WTC11 (cell line): ENCODE measurements around the gene AIP. TPM values are rescaled to one million over a fixed set of nuclear protein-coding genes. Genes with fewer than 3 reads are reported as not detected.

Experiments
- ATAC-seq: fragments of 200-7000 bp; cut with Tn5 transposase; 2 replicates; pipeline ENCODE4 v1.10.0; 2021; ENCODE audit warnings: mild to moderate bottlenecking, moderate library complexity
- CTCF ChIA-PET: fragments of 300-600 bp; sonication (Branson Sonifier 250); formaldehyde crosslinking; loops from one replicate; lab custom pipeline; 2021; ENCODE audit warnings: antibody characterized with exemption; lab: Charles Lee
- POLR2A ChIA-PET: fragments of 350-600 bp; sonication (Branson Sonifier 250); formaldehyde crosslinking; loops from one replicate; lab custom pipeline; 2021; ENCODE audit warnings: antibody characterized with exemption; lab: Charles Lee
- DNase-seq: peaks from one replicate; pipeline ENCODE4 v3.0.0; 2021; ENCODE audit warnings: low spot score
- H3K27ac Mint-ChIP-seq: 2 replicates; pipeline ENCODE4 v1.8.0; 2021; ENCODE audit warnings: mixed read lengths
- H3K27me3 Mint-ChIP-seq: 2 replicates; pipeline ENCODE4 v1.8.0; 2021; ENCODE audit warnings: low read depth, mild to moderate bottlenecking, moderate library complexity, mixed read lengths
- H3K36me3 Mint-ChIP-seq: 2 replicates; pipeline ENCODE4 v1.8.0; 2021; ENCODE audit warnings: mixed read lengths
- H3K4me1 Mint-ChIP-seq: 2 replicates; pipeline ENCODE4 v1.8.0; 2022; ENCODE audit warnings: mixed read lengths
- H3K4me3 Mint-ChIP-seq: 2 replicates; pipeline ENCODE4 v1.8.0; 2021; ENCODE audit warnings: mild to moderate bottlenecking, moderate library complexity, mixed read lengths
- H3K9me3 Mint-ChIP-seq: 2 replicates; pipeline ENCODE4 v1.8.0; 2021; ENCODE audit warnings: mixed read lengths
- AFF4 ChIP-seq: sonication (generic); formaldehyde crosslinking; IDR thresholded peaks from 2 replicates; pipeline ENCODE4 v1.8.1; 2023; ENCODE audit warnings: mild to moderate bottlenecking, missing genetic modification reagents, borderline replicate concordance
- ATF6 ChIP-seq: sonication (generic); formaldehyde crosslinking; IDR thresholded peaks from 2 replicates; pipeline ENCODE4 v1.8.1; 2023; ENCODE audit warnings: mild to moderate bottlenecking, missing genetic modification reagents
- CBFB ChIP-seq: sonication (generic); formaldehyde crosslinking; IDR thresholded peaks from 2 replicates; pipeline ENCODE4 v1.8.1; 2022; ENCODE audit warnings: mild to moderate bottlenecking, low read depth, missing genetic modification reagents
- E2F4 ChIP-seq: sonication (generic); formaldehyde crosslinking; IDR thresholded peaks from 2 replicates; pipeline ENCODE4 v1.8.1; 2022; ENCODE audit warnings: low read depth, mild to moderate bottlenecking, moderate library complexity, missing genetic modification reagents, borderline replicate concordance
- EMX1 ChIP-seq: fragments of 250-450 bp; sonication (Bioruptor Pico); IDR thresholded peaks from 2 replicates; pipeline ENCODE4 v1.8.0; 2021; ENCODE audit warnings: mild to moderate bottlenecking
- GRHL2 ChIP-seq: fragments of 250-450 bp; sonication (Bioruptor Pico); IDR thresholded peaks from 2 replicates; pipeline ENCODE4 v1.8.0; 2022; ENCODE audit warnings: mild to moderate bottlenecking, moderate library complexity; ENCODE audit not compliant: insufficient replicate concordance, severe bottlenecking
- HMGXB4 ChIP-seq: sonication (generic); formaldehyde crosslinking; IDR thresholded peaks from 2 replicates; pipeline ENCODE4 v1.8.1; 2023; ENCODE audit warnings: mild to moderate bottlenecking, moderate library complexity, missing genetic modification reagents
- IRF2 ChIP-seq: sonication (generic); formaldehyde crosslinking; IDR thresholded peaks from 2 replicates; pipeline ENCODE4 v1.8.0; 2022; ENCODE audit warnings: low read depth, missing genetic modification reagents, borderline replicate concordance
- NFE2L1 ChIP-seq: sonication (generic); formaldehyde crosslinking; IDR thresholded peaks from 2 replicates; pipeline ENCODE4 v1.8.1; 2023; ENCODE audit warnings: missing genetic modification reagents
- NR1H2 ChIP-seq: sonication (generic); formaldehyde crosslinking; IDR thresholded peaks from 2 replicates; pipeline ENCODE4 v1.9.0; 2021; ENCODE audit warnings: mild to moderate bottlenecking, moderate library complexity, missing genetic modification reagents
- NR2C2 ChIP-seq: sonication (generic); formaldehyde crosslinking; IDR thresholded peaks from 2 replicates; pipeline ENCODE4 v1.8.0; 2022; ENCODE audit warnings: mild to moderate bottlenecking, missing genetic modification reagents
- PRDM15 ChIP-seq: sonication (generic); formaldehyde crosslinking; IDR thresholded peaks from 2 replicates; pipeline ENCODE4 v1.8.0; 2022; ENCODE audit warnings: missing genetic modification reagents
- RORB ChIP-seq: fragments of 250-450 bp; sonication (Bioruptor Pico); IDR thresholded peaks from 2 replicates; pipeline ENCODE4 v1.9.0; 2021; ENCODE audit warnings: mild to moderate bottlenecking
- SP1 ChIP-seq: sonication (generic); formaldehyde crosslinking; conservative IDR thresholded peaks from 2 replicates; pipeline ENCODE4 v1.8.1; 2022; ENCODE audit warnings: missing genetic modification reagents
- ZNF263 ChIP-seq: sonication (generic); formaldehyde crosslinking; IDR thresholded peaks from 2 replicates; pipeline ENCODE4 v1.8.1; 2022; ENCODE audit warnings: low read depth, mild to moderate bottlenecking, moderate library complexity, missing genetic modification reagents
- ZNF396 ChIP-seq: fragments of 250-450 bp; sonication (Bioruptor Pico); IDR thresholded peaks from 2 replicates; pipeline ENCODE4 v1.8.0; 2021; ENCODE audit warnings: mild to moderate bottlenecking, moderate library complexity, borderline replicate concordance
- ZNF425 ChIP-seq: fragments of 250-450 bp; sonication (Bioruptor Pico); conservative IDR thresholded peaks from 2 replicates; pipeline ENCODE4 v1.9.0; 2021; ENCODE audit warnings: mild to moderate bottlenecking
- total RNA-seq: library from RNA; stranded (reverse); gene quantifications from 3 replicates; pipeline ENCODE4 v1.2.3, GENCODE V29; 2021

AIP gene
- total RNA-seq, 1 experiment from 2014 or later, result 32.8 TPM

- TF ChIP-seq ZNF425, result no peak
- no peak for TF ChIP-seq NFE2L1 (CRISPR knock-in tag)
These were observed 12.4 kb upstream of the AIP start (continued) for GRCh38 chr11:67470337-67471002.

- Mint-ChIP-seq H3K4me3 (no peak overlapping the region), H3K9me3 (peaks cover 12% of the 10 kb centered on the region; the same call in 1 of the 2 replicates), H3K27ac (no peak overlapping the region)
- TF ChIP-seq AFF4 (CRISPR knock-in tag), result no peak
- no peak for TF ChIP-seq IRF2 (CRISPR knock-in tag)
- no peak for TF ChIP-seq ZNF396 (CRISPR knock-in tag)
- no peak for TF ChIP-seq PRDM15 (CRISPR knock-in tag)
- TF ChIP-seq E2F4 (CRISPR knock-in tag), result no peak
- no peak for TF ChIP-seq HMGXB4 (CRISPR knock-in tag)
- TF ChIP-seq EMX1 (CRISPR knock-in tag), result no peak
- TF ChIP-seq GRHL2, result no peak
- no peak for TF ChIP-seq ZNF263 (CRISPR knock-in tag)
- no peak for TF ChIP-seq NR1H2 (CRISPR knock-in tag)
- TF ChIP-seq NR2C2 (CRISPR knock-in tag), result no peak
- no peak for TF ChIP-seq RORB (CRISPR knock-in tag)
- TF ChIP-seq ATF6 (CRISPR knock-in tag), result no peak
- no peak for TF ChIP-seq SP1 (CRISPR knock-in tag)
- TF ChIP-seq CBFB (CRISPR knock-in tag), result no peak
These were observed 9.9 kb upstream of the AIP start for GRCh38 chr11:67472882-67473281.

More at GRCh38 chr11:67472882-67473281, 9.9 kb upstream of the AIP start:
- ChIA-PET POLR2A (no interaction called here), CTCF (interaction anchor here (2.1 to 3.5 kb wide), 2 partner anchors 71 to 122 kb away, joined by 8 to 13 read pairs; partner anchors contain the start of gene PPP1CA)
- DNase-seq, result no peak
- no peak for ATAC-seq
- H3K27me3 Mint-ChIP-seq, result peaks cover 32% of the 10 kb centered on the region
- H3K4me1 Mint-ChIP-seq, result peaks cover 7% of the 10 kb centered on the region
- no peaks in the 10 kb centered on the region for H3K36me3 Mint-ChIP-seq
